ENCODE data around the gene GSTM2.

- TF ChIP-seq CTCF (IDR thresholded peaks at IDR 0.05; ENCODE audit: low read depth, low read length, missing input control) (no peak), ATF3 (IDR thresholded peaks at IDR 0.05) (no peak), RAD21 (IDR thresholded peaks at IDR 0.05) (no peak), MAX (IDR thresholded peaks at IDR 0.05) (no peak), TAF1 (conservative IDR thresholded peaks at IDR 0.05) (no peak), HNF4G (IDR thresholded peaks at IDR 0.05) (no peak), YY1 (IDR thresholded peaks at IDR 0.05) (no peak)
Observed at GRCh38 chr1:109626682-109627408, 41.0 kb upstream of the GSTM2 start.

Measured in liver (tissue), 3 donors.